Urothelium cell line (cell line): ENCODE measurements around the gene SSBP2.

Experiments used
- DNase-seq: peaks from one replicate; pipeline ENCODE4 v3.0.0; 2011; ENCODE audit warnings: low spot score, mixed read lengths
- FAIRE-seq: peaks from 2 replicates; lab custom pipeline; 2011; peaks lifted over from hg19 to GRCh38; lab: Jason Lieb, UNC

SSBP2 gene

DNA sequence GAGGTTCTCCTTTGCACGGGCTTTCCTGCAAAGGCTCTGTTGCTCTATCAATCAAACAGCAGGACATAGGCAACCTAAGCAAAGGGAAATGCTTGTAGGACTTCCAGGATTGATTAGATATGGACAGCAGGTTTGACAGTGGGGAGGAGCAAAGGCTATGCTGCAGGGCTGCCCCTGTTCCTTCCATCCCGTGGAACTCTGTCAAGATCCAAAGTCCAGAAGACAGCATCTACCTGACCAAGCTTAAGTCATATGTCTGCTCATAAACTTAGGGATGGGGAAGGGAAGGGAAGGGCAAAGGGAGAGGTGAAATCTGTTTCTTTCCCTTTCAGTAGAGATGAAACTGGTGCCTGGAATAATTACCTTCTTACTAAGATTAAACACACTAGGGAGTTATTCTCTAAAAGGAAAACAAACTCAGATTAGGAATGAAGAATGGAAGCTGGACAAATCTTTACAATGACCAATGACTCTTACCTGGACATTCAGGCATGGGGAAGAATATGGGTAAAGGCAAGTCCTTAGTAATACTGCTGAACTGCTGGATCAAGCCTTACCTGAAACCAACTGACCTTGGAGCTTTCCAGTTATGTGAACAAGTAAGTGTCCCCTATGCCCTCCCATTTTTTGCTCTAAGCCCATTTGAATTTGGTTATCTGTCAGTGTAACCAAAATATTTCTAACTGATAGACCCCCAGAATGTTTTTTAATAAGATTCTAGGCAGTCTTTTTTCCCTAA lies 348.5 kb downstream of the SSBP2 start:
- FAIRE-seq (no peak), DNase-seq (no peak)

DNA sequence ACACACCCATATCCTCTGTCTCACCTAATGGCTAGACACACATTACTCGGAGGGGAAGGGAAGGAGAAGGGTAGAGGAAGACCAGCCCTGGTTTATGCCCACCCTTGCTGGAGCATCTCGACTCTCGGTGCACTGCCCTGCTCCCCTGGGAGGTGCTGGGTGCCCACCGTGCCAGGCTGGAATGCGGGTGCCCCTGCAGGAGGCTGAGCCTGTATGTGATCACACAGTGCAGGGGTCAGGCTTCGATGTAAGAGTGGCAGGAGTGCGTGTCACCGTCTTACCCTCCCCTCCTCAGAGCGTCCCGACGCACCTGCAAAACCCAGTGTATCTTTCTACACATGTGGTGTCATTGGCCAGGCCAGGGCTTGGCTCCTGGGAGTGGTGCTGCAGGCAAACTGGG lies 349.6 kb downstream of the SSBP2 start:
- no peak for FAIRE-seq

DNA sequence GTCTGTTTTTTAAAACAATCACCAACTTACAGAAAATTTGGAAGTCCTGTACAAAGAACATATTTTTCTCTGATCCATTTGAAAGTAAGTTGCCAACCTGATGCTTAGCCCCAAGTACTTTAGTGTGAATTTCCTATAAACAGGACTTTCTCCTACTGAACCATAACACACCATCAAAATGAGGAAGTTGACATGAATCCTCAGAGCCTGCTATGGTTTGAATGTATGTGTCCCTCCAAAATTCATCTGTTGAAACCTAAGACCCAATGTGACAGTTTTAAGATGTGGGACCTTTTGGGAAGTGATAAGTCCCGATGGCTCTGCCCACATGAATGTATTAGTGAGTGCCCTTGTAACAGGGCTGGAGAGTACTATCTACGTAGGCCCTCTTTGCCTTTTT lies 350.5 kb downstream of the SSBP2 start:
- FAIRE-seq, result no peak
- no peak for DNase-seq

More for the DNA sequence above, 349.6 kb downstream of the SSBP2 start:
- DNase-seq, result no peak

DNA sequence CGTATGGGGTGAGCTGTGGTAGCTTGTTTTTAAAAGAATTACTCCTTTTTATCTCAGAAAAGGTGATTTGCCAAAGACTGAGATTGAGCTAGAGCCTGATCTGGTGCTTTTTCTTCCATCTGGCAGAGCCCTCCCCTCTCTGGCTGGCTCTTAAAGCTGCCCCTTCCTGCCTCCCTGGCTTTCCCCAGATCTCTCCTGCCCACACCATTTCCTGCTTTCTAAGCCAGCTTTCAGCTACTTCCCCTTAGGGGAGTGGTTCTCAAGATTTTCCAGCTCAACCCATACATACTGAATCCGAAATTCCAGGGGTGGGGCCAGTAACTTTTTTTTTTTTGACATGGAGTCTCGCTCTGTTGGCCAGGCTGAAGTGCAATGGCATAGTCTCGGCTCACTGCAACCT lies 352.2 kb downstream of the SSBP2 start:
- DNase-seq (no peak), FAIRE-seq (no peak)

DNA sequence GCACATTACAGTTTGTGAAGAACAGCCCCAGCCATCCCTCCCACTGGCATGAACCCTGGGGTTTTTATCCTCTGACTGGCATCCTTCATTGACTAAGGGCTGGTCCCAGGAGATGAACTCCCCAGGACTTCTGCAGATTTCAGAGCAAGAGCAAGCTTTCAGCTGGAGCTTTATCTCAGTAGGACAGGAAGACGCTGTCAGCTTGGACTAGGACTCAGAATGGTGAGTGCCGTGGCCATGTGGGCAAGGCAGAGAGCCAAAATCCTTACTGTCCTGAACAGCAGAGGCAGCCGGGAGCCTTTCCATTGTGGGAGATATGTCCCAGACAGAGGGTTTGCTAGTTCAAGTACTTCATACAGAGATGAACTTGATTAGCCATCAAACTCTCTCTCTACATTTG lies 353.7 kb downstream of the SSBP2 start:
- FAIRE-seq, result no peak

DNA sequence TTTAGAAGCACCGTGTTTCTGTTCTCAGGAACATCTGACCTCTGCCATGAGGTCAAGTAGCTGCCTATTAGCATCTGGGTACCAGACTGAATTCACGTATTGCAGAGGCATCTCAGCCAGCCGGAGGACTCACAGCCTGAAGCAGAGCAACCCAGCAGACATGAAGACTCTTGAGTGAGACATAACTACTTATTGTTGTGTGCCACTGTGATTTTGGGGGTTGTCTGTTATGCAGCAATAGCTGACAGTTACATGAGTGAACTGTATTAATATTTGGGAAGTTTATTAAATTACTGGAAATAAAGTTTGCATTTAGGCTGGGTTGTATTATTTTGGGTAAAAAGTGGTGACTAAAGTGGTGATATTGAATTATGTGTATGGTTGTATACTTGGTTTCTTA lies 355.6 kb downstream of the SSBP2 start:
- no peak for DNase-seq
- FAIRE-seq, result no peak

More for the DNA sequence above, 353.7 kb downstream of the SSBP2 start:
- no peak for DNase-seq

GRCh38 chr5:81393783-81394718 lies 356.8 kb downstream of the SSBP2 start, which contains the start of gene ACOT12:
Gene ACOT12, minus strand, starts transcription at chr5:81394134. Its CDS starts 20 bp downstream, at chr5:81394114.
- no peak for DNase-seq
- FAIRE-seq, result no peak

DNA sequence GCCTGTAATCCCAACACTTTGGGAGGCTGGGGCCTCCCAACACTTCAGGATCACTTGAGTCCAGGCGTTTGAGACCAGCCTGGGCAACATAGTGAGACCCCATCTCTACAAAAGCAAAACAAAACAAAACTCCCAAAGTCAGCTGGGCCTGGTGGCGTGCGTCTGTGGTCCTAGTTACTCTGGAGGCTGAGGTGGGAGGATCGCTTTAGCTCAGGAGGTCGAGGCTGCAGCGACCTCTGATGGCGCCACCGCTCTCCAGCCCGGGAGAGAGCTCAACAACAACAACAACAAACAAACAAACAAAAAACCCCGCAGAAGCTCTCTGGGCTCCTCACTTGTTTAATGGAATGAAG lies 357.5 kb downstream of the SSBP2 start:
- no peak for DNase-seq
- no peak for FAIRE-seq

- FAIRE-seq, result no peak
- no peak for DNase-seq
Measured at GRCh38 chr5:81389025-81389424, 361.9 kb downstream of the SSBP2 start.

DNA sequence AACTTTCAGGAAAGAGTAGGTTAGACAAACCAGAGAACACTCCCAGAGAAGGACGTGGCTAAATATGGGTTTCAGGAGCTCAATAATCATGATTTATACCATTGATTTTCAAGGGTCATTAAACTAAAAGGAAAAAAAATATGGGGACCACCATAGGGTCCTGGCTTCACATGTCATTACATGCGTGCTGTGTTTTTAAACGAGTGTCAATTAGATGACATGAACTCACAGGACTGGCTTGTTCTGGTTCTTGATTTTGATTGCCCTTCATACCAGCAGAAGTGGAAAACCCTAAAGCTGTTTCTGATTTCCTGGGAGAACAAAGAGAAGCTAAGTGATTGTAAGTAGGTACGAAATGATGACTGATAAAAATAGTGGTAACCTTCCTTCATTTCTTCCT lies 362.7 kb downstream of the SSBP2 start:
- FAIRE-seq, result no peak
- DNase-seq, result no peak

- DNase-seq (no peak), FAIRE-seq (no peak)
Measured at GRCh38 chr5:81383867-81384266, 367.0 kb downstream of the SSBP2 start.

DNA sequence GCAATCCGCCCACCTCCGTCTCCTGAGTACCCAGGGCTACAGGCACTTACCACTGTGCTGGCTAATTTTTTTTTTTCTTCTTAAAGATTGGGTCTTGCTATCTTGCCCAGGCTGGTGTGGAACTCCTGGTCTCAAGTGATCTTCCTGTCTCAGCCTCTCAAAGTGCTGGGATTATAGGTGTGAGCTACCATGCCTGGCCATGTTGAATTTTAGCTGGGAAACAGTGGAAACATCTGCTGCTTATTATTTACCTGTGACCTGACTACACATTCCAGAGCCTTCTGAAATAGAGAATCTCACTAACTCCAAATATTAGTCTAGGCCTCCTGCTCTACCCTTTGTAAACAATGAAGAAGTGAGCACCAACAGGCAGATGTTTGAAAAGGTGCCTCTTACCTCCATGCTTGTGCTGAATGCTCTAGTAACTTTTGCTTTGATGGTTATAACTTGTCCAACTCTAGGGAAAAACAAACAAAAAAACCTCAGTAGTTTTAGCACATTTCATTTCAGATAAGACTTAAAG lies 379.5 kb downstream of the SSBP2 start:
- no peak for FAIRE-seq
- no peak for DNase-seq

- no peak for FAIRE-seq
Measured at GRCh38 chr5:81370912-81371311, 380.0 kb downstream of the SSBP2 start.

GRCh38 chr5:81365541-81365940 lies 385.4 kb downstream of the SSBP2 start:
- FAIRE-seq (no peak), DNase-seq (no peak)

More at GRCh38 chr5:81370912-81371311, 380.0 kb downstream of the SSBP2 start:
- no peak for DNase-seq

- FAIRE-seq (no peak), DNase-seq (no peak)
Measured at GRCh38 chr5:81363093-81363871, 387.6 kb downstream of the SSBP2 start.
